D721Med (cell line): ENCODE data around the gene CLTA.
"Not testable (repeated sequence)": the region's sequence is repeated elsewhere in the genome, so short reads cannot be mapped to it uniquely, and the experiment has no call there.

ENCODE experiments used
- DNase-seq: peaks from one replicate; pipeline ENCODE4 v3.0.0; 2011; ENCODE audit warnings: low spot score; ENCODE audit not compliant: insufficient read length
- FAIRE-seq: peaks from 2 replicates; lab custom pipeline; 2011; peaks lifted over from hg19 to GRCh38; lab: Jason Lieb, UNC
- CTCF ChIP-seq: IDR thresholded peaks from 2 replicates; pipeline ENCODE4 v1.5.1; 2012; ENCODE audit warnings: mild to moderate bottlenecking, control low read depth; ENCODE audit not compliant: insufficient read depth; ENCODE audit errors: missing control alignments

The CLTA gene

GRCh38 chr9:36158917-36159316 is 31.8 kb upstream of the CLTA start:
- no peak for TF ChIP-seq CTCF
- no peak for DNase-seq
- FAIRE-seq = no peak

GRCh38 chr9:36159509-36159908 is 31.2 kb upstream of the CLTA start:
- FAIRE-seq, DNase-seq: not testable (repeated sequence)

- DNase-seq, FAIRE-seq: not testable (repeated sequence)
Measured at GRCh38 chr9:36160126-36160525, 30.6 kb upstream of the CLTA start.

- DNase-seq (no peak), FAIRE-seq (no peak)
Measured at GRCh38 chr9:36161187-36161586, 29.5 kb upstream of the CLTA start.

GRCh38 chr9:36162211-36162738 is 28.4 kb upstream of the CLTA start:
- no peak for DNase-seq
- TF ChIP-seq CTCF = no peak
- no peak for FAIRE-seq

More at GRCh38 chr9:36161187-36161586, 29.5 kb upstream of the CLTA start:
- no peak for TF ChIP-seq CTCF

GRCh38 chr9:36163049-36163785 is 27.5 kb upstream of the CLTA start:
- no peak for FAIRE-seq
- DNase-seq = no peak
- TF ChIP-seq CTCF = no peak

- FAIRE-seq (no peak), DNase-seq (no peak)
- TF ChIP-seq CTCF = no peak
Measured at GRCh38 chr9:36163786-36164170, 26.9 kb upstream of the CLTA start.

GRCh38 chr9:36164372-36164771 is 26.3 kb upstream of the CLTA start:
- no peak for TF ChIP-seq CTCF
- DNase-seq = no peak
- FAIRE-seq = no peak
